GM23338 (cell line): Measurements from ENCODE around the gene SLC35A4. TPM values are rescaled to one million over a fixed set of nuclear protein-coding genes. Genes with fewer than 3 reads are reported as not detected.

ENCODE experiments used
- ATAC-seq: fragments of 200-7000 bp; cut with Tn5 transposase; 3 replicates; pipeline ENCODE4 v1.9.1; 2020
- DNase-seq: peaks from one replicate; pipeline ENCODE4 v3.0.0-alpha.2; 2015; ENCODE audit warnings: low spot score
- H2AFZ ChIP-seq: fragments of 200-600 bp; sonication (generic); 2 replicates; pipeline ENCODE4 v1.8.0; 2016; ENCODE audit warnings: antibody characterized with exemption, mild to moderate bottlenecking, moderate library complexity
- H3F3A ChIP-seq: fragments of 200-600 bp; sonication (generic); replicated peaks from 2 replicates; pipeline ENCODE4 v1.8.0; 2017; ENCODE audit warnings: antibody characterized with exemption, mixed run types, low read depth
- H3K27ac ChIP-seq: fragments of 200-600 bp; sonication (generic); 2 replicates; pipeline ENCODE4 v1.6.1; 2016; ENCODE audit warnings: low read depth
- H3K27me3 ChIP-seq: fragments of 200-600 bp; sonication (generic); 2 replicates; pipeline ENCODE4 v1.8.0; 2016; ENCODE audit warnings: mild to moderate bottlenecking, mixed run types, moderate library complexity; ENCODE audit not compliant: insufficient read depth
- H3K36me3 ChIP-seq: fragments of 200-600 bp; sonication (generic); 2 replicates; pipeline ENCODE4 v1.8.0; 2016; ENCODE audit warnings: mild to moderate bottlenecking; ENCODE audit not compliant: insufficient read depth
- H3K4me1 ChIP-seq: fragments of 200-600 bp; sonication (generic); 2 replicates; pipeline ENCODE4 v1.8.0; 2016; ENCODE audit warnings: mild to moderate bottlenecking, moderate library complexity; ENCODE audit not compliant: insufficient read depth
- H3K4me2 ChIP-seq: fragments of 200-600 bp; sonication (generic); 2 replicates; pipeline ENCODE4 v1.7.1; 2017; ENCODE audit warnings: mixed run types
- H3K4me3 ChIP-seq: fragments of 200-600 bp; sonication (generic); 2 replicates; pipeline ENCODE4 v1.6.1; 2016; ENCODE audit warnings: mixed run types
- H3K79me2 ChIP-seq: fragments of 200-600 bp; sonication (generic); replicated peaks from 2 replicates; pipeline ENCODE4 v1.8.0; 2017; ENCODE audit warnings: mild to moderate bottlenecking; ENCODE audit not compliant: insufficient read depth
- H3K9me2 ChIP-seq: fragments of 200-600 bp; sonication (generic); 2 replicates; pipeline ENCODE4 v1.8.0; 2017; ENCODE audit not compliant: insufficient read depth
- H4K20me1 ChIP-seq: fragments of 200-600 bp; sonication (generic); replicated peaks from 2 replicates; pipeline ENCODE4 v1.8.0; 2017; ENCODE audit warnings: mild to moderate bottlenecking; ENCODE audit not compliant: insufficient read depth
- H3K27ac Mint-ChIP-seq: 2 replicates; pipeline ENCODE4 v1.8.0; 2020; ENCODE audit warnings: inconsistent platforms, mild to moderate bottlenecking, moderate library complexity, mixed read lengths
- H3K27me3 Mint-ChIP-seq: 3 replicates; pipeline ENCODE4 v1.8.0; 2022; ENCODE audit warnings: low read depth, mild to moderate bottlenecking, moderate library complexity, mixed read lengths, inconsistent platforms; ENCODE audit not compliant: insufficient read depth, poor library complexity
- H3K36me3 Mint-ChIP-seq: 3 replicates; pipeline ENCODE4 v1.8.0; 2021; ENCODE audit warnings: low read depth, mild to moderate bottlenecking, inconsistent platforms, moderate library complexity, mixed read lengths
- H3K4me1 Mint-ChIP-seq: 3 replicates; pipeline ENCODE4 v1.8.0; 2020; ENCODE audit warnings: mild to moderate bottlenecking, inconsistent platforms, mixed read lengths
- H3K4me3 Mint-ChIP-seq: 3 replicates; pipeline ENCODE4 v1.8.0; 2021; ENCODE audit warnings: moderate library complexity, mild to moderate bottlenecking, inconsistent platforms, mixed read lengths
- H3K9me3 Mint-ChIP-seq: 3 replicates; pipeline ENCODE4 v1.8.0; 2020; ENCODE audit warnings: moderate library complexity, mild to moderate bottlenecking, inconsistent platforms, mixed read lengths
- CREB1 ChIP-seq: fragments of 250-450 bp; sonication (Bioruptor Pico); IDR thresholded peaks from 2 replicates; pipeline ENCODE4 v1.5.0; 2020; ENCODE audit warnings: low read depth, mild to moderate bottlenecking, moderate library complexity
- EZH2 ChIP-seq: fragments of 200-600 bp; sonication (generic); IDR thresholded peaks from one replicate; pipeline ENCODE4 v1.8.0; 2017; ENCODE audit warnings: antibody characterized with exemption, mild to moderate bottlenecking, low read depth; ENCODE audit not compliant: unreplicated experiment
- EZH2phosphoT487 ChIP-seq: fragments of 200-600 bp; sonication (generic); IDR thresholded peaks from one replicate; pipeline ENCODE4 v1.8.1; 2018; ENCODE audit warnings: antibody characterized with exemption; ENCODE audit not compliant: unreplicated experiment
- JUNB ChIP-seq: IDR thresholded peaks from one replicate; pipeline ENCODE4 v1.6.1; 2016; ENCODE audit warnings: antibody characterized with exemption; ENCODE audit not compliant: unreplicated experiment
- NANOG ChIP-seq: IDR thresholded peaks from 2 replicates; pipeline ENCODE4 v1.6.1; 2016; ENCODE audit warnings: antibody characterized with exemption, borderline replicate concordance
- POLR2AphosphoS5 ChIP-seq: IDR thresholded peaks from 2 replicates; pipeline ENCODE4 v1.6.1; 2016; ENCODE audit warnings: antibody characterized with exemption, low read depth
- STAT1 ChIP-seq: IDR thresholded peaks from one replicate; pipeline ENCODE4 v1.6.1; 2016; ENCODE audit warnings: antibody characterized with exemption; ENCODE audit not compliant: unreplicated experiment
- ZNF114 ChIP-seq: fragments of 250-450 bp; sonication (Bioruptor Pico); IDR thresholded peaks from 2 replicates; pipeline ENCODE4 v1.5.0; 2020; ENCODE audit warnings: mild to moderate bottlenecking, moderate library complexity
- ZNF331 ChIP-seq: fragments of 250-450 bp; sonication (Bioruptor Pico); IDR thresholded peaks from 2 replicates; pipeline ENCODE4 v1.5.0; 2020; ENCODE audit warnings: low read depth, mild to moderate bottlenecking, moderate library complexity
- polyA plus RNA-seq: library from polyadenylated mRNA; unstranded; fragments of >200 nt; fragmentation: Nextera tagmentation; extraction: Ambion mirVana; gene quantifications from 2 replicates; pipeline ENCODE4 v1.2.1, GENCODE V29; 2016
- total RNA-seq: library from RNA; depleted of rRNA; stranded (reverse); fragments of >200 nt; shearing (Covaris generic); gene quantifications from 2 replicates; pipeline ENCODE4 v1.2.3, GENCODE V29; 2014
- TF ChIP-seq, protein P1 (sequence below): IDR thresholded peaks from one replicate; pipeline ENCODE4 v1.6.1; 2018; ENCODE audit warnings: antibody characterized with exemption; ENCODE audit not compliant: unreplicated experiment
- TF ChIP-seq, protein P2 (sequence below): fragments of 250-450 bp; sonication (Bioruptor Pico); IDR thresholded peaks from 2 replicates; pipeline ENCODE4 v1.5.0; 2020; ENCODE audit warnings: mild to moderate bottlenecking, moderate library complexity
- TF ChIP-seq, protein P3 (sequence below): IDR thresholded peaks from 2 replicates; pipeline ENCODE4 v1.6.1; 2016; ENCODE audit warnings: antibody characterized with exemption
- TF ChIP-seq, protein P4 (sequence below), 2 experiments: fragments of 200-600 bp in 1 of 2; sonication (generic) in 1 of 2; conservative IDR thresholded peaks; 2 replicates each; pipeline versions ENCODE4 v1.5.1 to v1.6.1; 2016 to 2017; ENCODE audit warnings: antibody characterized with exemption in 2 of 2, low read depth in 2 of 2, mild to moderate bottlenecking in 2 of 2, moderate library complexity in 1 of 2

Gene SLC35A4
- total and polyA plus RNA-seq, 2 experiments from 2014 or later: 17.7 to 39.1 TPM

DNA sequence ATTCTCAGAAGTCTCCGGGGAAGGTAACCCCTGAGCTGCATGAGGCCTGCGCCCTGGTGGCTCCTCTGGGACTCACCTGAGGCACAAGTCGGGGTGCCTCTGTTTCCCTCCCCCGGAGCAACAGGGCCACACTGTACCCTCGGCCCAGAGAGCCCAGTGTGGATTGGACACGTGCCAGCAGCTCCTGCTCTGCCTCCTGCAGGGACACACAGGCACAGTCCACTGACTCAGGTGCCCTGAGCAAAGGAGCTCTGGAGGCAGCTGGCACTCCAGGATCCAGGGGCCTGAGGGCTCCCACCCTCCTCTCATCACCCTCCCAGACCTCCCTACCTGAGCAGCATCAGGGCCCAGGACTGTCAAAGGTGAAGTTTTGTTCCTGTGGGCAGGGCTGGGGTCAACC lies 29.5 kb downstream of the SLC35A4 start:
- Mint-ChIP-seq H3K27me3 (peaks cover 2% of the 10 kb centered on the region), H3K27ac (no peak overlapping the region), H3K9me3 (peaks cover 6% of the 10 kb centered on the region; the same call in 1 of the 3 replicates), H3K4me3 (no peak overlapping the region), H3K4me1 (no peaks in the 10 kb centered on the region), H3K36me3 (no peaks in the 10 kb centered on the region)
- TF ChIP-seq, protein P1, sequence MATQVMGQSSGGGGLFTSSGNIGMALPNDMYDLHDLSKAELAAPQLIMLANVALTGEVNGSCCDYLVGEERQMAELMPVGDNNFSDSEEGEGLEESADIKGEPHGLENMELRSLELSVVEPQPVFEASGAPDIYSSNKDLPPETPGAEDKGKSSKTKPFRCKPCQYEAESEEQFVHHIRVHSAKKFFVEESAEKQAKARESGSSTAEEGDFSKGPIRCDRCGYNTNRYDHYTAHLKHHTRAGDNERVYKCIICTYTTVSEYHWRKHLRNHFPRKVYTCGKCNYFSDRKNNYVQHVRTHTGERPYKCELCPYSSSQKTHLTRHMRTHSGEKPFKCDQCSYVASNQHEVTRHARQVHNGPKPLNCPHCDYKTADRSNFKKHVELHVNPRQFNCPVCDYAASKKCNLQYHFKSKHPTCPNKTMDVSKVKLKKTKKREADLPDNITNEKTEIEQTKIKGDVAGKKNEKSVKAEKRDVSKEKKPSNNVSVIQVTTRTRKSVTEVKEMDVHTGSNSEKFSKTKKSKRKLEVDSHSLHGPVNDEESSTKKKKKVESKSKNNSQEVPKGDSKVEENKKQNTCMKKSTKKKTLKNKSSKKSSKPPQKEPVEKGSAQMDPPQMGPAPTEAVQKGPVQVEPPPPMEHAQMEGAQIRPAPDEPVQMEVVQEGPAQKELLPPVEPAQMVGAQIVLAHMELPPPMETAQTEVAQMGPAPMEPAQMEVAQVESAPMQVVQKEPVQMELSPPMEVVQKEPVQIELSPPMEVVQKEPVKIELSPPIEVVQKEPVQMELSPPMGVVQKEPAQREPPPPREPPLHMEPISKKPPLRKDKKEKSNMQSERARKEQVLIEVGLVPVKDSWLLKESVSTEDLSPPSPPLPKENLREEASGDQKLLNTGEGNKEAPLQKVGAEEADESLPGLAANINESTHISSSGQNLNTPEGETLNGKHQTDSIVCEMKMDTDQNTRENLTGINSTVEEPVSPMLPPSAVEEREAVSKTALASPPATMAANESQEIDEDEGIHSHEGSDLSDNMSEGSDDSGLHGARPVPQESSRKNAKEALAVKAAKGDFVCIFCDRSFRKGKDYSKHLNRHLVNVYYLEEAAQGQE: no peak
- TF ChIP-seq, protein P2, sequence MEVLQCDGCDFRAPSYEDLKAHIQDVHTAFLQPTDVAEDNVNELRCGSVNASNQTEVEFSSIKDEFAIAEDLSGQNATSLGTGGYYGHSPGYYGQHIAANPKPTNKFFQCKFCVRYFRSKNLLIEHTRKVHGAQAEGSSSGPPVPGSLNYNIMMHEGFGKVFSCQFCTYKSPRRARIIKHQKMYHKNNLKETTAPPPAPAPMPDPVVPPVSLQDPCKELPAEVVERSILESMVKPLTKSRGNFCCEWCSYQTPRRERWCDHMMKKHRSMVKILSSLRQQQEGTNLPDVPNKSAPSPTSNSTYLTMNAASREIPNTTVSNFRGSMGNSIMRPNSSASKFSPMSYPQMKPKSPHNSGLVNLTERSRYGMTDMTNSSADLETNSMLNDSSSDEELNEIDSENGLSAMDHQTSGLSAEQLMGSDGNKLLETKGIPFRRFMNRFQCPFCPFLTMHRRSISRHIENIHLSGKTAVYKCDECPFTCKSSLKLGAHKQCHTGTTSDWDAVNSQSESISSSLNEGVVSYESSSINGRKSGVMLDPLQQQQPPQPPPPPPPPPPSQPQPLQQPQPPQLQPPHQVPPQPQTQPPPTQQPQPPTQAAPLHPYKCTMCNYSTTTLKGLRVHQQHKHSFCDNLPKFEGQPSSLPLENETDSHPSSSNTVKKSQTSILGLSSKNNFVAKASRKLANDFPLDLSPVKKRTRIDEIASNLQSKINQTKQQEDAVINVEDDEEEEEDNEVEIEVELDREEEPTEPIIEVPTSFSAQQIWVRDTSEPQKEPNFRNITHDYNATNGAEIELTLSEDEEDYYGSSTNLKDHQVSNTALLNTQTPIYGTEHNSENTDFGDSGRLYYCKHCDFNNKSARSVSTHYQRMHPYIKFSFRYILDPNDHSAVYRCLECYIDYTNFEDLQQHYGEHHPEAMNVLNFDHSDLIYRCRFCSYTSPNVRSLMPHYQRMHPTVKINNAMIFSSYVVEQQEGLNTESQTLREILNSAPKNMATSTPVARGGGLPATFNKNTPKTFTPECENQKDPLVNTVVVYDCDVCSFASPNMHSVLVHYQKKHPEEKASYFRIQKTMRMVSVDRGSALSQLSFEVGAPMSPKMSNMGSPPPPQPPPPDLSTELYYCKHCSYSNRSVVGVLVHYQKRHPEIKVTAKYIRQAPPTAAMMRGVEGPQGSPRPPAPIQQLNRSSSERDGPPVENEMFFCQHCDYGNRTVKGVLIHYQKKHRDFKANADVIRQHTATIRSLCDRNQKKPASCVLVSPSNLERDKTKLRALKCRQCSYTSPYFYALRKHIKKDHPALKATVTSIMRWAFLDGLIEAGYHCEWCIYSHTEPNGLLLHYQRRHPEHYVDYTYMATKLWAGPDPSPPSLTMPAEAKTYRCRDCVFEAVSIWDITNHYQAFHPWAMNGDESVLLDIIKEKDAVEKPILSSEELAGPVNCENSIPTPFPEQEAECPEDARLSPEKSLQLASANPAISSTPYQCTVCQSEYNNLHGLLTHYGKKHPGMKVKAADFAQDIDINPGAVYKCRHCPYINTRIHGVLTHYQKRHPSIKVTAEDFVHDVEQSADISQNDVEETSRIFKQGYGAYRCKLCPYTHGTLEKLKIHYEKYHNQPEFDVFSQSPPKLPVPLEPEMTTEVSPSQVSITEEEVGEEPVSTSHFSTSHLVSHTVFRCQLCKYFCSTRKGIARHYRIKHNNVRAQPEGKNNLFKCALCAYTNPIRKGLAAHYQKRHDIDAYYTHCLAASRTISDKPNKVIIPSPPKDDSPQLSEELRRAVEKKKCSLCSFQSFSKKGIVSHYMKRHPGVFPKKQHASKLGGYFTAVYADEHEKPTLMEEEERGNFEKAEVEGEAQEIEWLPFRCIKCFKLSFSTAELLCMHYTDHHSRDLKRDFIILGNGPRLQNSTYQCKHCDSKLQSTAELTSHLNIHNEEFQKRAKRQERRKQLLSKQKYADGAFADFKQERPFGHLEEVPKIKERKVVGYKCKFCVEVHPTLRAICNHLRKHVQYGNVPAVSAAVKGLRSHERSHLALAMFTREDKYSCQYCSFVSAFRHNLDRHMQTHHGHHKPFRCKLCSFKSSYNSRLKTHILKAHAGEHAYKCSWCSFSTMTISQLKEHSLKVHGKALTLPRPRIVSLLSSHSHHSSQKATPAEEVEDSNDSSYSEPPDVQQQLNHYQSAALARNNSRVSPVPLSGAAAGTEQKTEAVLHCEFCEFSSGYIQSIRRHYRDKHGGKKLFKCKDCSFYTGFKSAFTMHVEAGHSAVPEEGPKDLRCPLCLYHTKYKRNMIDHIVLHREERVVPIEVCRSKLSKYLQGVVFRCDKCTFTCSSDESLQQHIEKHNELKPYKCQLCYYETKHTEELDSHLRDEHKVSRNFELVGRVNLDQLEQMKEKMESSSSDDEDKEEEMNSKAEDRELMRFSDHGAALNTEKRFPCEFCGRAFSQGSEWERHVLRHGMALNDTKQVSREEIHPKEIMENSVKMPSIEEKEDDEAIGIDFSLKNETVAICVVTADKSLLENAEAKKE (CRISPR knock-in tag): no peak
- no peak for TF ChIP-seq ZNF331 (CRISPR knock-in tag)
- TF ChIP-seq EZH2: no peak
- TF ChIP-seq CREB1 (CRISPR knock-in tag): no peak
- no peak for TF ChIP-seq STAT1
- TF ChIP-seq NANOG: no peak
- TF ChIP-seq, protein P3, sequence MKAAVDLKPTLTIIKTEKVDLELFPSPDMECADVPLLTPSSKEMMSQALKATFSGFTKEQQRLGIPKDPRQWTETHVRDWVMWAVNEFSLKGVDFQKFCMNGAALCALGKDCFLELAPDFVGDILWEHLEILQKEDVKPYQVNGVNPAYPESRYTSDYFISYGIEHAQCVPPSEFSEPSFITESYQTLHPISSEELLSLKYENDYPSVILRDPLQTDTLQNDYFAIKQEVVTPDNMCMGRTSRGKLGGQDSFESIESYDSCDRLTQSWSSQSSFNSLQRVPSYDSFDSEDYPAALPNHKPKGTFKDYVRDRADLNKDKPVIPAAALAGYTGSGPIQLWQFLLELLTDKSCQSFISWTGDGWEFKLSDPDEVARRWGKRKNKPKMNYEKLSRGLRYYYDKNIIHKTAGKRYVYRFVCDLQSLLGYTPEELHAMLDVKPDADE: no peak
- no peak for TF ChIP-seq ZNF114 (CRISPR knock-in tag)
- TF ChIP-seq JUNB: no peak
- TF ChIP-seq, protein P4, sequence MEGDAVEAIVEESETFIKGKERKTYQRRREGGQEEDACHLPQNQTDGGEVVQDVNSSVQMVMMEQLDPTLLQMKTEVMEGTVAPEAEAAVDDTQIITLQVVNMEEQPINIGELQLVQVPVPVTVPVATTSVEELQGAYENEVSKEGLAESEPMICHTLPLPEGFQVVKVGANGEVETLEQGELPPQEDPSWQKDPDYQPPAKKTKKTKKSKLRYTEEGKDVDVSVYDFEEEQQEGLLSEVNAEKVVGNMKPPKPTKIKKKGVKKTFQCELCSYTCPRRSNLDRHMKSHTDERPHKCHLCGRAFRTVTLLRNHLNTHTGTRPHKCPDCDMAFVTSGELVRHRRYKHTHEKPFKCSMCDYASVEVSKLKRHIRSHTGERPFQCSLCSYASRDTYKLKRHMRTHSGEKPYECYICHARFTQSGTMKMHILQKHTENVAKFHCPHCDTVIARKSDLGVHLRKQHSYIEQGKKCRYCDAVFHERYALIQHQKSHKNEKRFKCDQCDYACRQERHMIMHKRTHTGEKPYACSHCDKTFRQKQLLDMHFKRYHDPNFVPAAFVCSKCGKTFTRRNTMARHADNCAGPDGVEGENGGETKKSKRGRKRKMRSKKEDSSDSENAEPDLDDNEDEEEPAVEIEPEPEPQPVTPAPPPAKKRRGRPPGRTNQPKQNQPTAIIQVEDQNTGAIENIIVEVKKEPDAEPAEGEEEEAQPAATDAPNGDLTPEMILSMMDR (conservative IDR thresholded peaks at IDR 0.05; ENCODE audit: low read depth in 2 of 2): no peak
- no peak for TF ChIP-seq POLR2AphosphoS5
- no peak for TF ChIP-seq EZH2phosphoT487
- H3K4me2 ChIP-seq: no peak overlapping the region
- H3K4me3 ChIP-seq: no peak overlapping the region
- no peaks in the 10 kb centered on the region for H4K20me1 ChIP-seq
- H3K27ac ChIP-seq: no peak overlapping the region
- no peaks in the 10 kb centered on the region for H3K79me2 ChIP-seq
- no peaks in the 10 kb centered on the region for H3K36me3 ChIP-seq
- H3F3A ChIP-seq: no peaks in the 10 kb centered on the region
- no peaks in the 10 kb centered on the region for H3K4me1 ChIP-seq
- no peak for DNase-seq
- no peaks in the 10 kb centered on the region for H3K27me3 ChIP-seq
- peak overlapping the region; percentile 72 for H2AFZ ChIP-seq
- ATAC-seq: peak; percentile 21; the same call in 2 of the 3 replicates
- no peaks in the 10 kb centered on the region for H3K9me2 ChIP-seq
